Measurements from ENCODE around the gene TBC1D1.

DNA sequence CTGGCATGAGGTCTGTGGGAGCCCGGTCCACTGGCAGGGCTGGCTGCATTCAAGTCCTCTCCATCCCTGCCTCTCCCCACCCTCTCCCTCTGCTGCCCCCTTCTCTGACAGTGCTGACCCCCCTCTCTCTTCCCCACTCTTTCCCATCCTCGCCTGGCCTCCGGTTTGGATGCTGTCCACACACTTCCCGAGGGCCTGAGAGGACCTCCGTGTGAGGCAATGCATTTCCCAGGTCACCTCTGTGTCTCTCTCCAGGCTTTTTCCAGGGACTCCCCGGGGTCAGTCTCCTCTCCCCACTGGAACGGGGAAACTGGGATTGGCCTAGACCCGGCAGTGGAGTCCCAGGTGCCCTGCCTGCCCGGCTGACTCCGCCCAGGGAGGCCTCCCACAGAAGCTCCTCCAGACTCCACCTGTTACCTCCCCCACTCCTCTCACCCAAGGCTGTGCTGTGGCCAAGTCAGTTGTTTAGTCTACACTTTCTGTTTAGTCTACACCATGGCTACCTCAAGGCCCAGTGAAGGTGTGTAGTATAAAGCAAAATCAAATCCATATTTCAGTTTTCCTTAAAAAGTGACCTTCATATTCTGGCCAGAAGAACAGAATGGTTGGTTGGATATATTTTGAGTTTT, 216.1 kb downstream of the TBC1D1 start:
- TF ChIP-seq, protein P1, sequence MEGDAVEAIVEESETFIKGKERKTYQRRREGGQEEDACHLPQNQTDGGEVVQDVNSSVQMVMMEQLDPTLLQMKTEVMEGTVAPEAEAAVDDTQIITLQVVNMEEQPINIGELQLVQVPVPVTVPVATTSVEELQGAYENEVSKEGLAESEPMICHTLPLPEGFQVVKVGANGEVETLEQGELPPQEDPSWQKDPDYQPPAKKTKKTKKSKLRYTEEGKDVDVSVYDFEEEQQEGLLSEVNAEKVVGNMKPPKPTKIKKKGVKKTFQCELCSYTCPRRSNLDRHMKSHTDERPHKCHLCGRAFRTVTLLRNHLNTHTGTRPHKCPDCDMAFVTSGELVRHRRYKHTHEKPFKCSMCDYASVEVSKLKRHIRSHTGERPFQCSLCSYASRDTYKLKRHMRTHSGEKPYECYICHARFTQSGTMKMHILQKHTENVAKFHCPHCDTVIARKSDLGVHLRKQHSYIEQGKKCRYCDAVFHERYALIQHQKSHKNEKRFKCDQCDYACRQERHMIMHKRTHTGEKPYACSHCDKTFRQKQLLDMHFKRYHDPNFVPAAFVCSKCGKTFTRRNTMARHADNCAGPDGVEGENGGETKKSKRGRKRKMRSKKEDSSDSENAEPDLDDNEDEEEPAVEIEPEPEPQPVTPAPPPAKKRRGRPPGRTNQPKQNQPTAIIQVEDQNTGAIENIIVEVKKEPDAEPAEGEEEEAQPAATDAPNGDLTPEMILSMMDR (IDR thresholded peaks at IDR 0.05; ENCODE audit: poor library complexity, severe bottlenecking): no peak
- TF ChIP-seq EP300 (conservative IDR thresholded peaks at IDR 0.05; ENCODE audit: poor library complexity, severe bottlenecking) (no peak), RAD21 (conservative IDR thresholded peaks at IDR 0.05) (no peak), EZH2 (IDR thresholded peaks at IDR 0.05; ENCODE audit: borderline replicate concordance, insufficient read depth, low read length, poor library complexity, severe bottlenecking) (no peak), POLR2AphosphoS5 (IDR thresholded peaks at IDR 0.05) (no peak), TAF1 (IDR thresholded peaks at IDR 0.05; ENCODE audit: low read depth) (no peak), SMC3 (conservative IDR thresholded peaks at IDR 0.05; ENCODE audit: poor library complexity) (no peak), MXI1 (conservative IDR thresholded peaks at IDR 0.05; ENCODE audit: poor library complexity, severe bottlenecking) (no peak)
- TF ChIP-seq, protein P2, sequence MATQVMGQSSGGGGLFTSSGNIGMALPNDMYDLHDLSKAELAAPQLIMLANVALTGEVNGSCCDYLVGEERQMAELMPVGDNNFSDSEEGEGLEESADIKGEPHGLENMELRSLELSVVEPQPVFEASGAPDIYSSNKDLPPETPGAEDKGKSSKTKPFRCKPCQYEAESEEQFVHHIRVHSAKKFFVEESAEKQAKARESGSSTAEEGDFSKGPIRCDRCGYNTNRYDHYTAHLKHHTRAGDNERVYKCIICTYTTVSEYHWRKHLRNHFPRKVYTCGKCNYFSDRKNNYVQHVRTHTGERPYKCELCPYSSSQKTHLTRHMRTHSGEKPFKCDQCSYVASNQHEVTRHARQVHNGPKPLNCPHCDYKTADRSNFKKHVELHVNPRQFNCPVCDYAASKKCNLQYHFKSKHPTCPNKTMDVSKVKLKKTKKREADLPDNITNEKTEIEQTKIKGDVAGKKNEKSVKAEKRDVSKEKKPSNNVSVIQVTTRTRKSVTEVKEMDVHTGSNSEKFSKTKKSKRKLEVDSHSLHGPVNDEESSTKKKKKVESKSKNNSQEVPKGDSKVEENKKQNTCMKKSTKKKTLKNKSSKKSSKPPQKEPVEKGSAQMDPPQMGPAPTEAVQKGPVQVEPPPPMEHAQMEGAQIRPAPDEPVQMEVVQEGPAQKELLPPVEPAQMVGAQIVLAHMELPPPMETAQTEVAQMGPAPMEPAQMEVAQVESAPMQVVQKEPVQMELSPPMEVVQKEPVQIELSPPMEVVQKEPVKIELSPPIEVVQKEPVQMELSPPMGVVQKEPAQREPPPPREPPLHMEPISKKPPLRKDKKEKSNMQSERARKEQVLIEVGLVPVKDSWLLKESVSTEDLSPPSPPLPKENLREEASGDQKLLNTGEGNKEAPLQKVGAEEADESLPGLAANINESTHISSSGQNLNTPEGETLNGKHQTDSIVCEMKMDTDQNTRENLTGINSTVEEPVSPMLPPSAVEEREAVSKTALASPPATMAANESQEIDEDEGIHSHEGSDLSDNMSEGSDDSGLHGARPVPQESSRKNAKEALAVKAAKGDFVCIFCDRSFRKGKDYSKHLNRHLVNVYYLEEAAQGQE (IDR thresholded peaks at IDR 0.05; ENCODE audit: borderline replicate concordance): no peak

All from neural cell (in vitro differentiated cells).